T-helper 22 cell (primary cell): ENCODE data around the gene NUDT16L1.

Experiments used
- DNase-seq: peaks from one replicate; pipeline ENCODE4 v3.0.0-alpha.2; 2020; ENCODE audit warnings: low read depth

Gene NUDT16L1

GRCh38 chr16:4693296-4693955, at the start of gene NUDT16L1:
Gene NUDT16L1 (plus strand): TSS chr16:4693562. CDS start chr16:4693727, 165 bp downstream.
- DNase-seq = peak; percentile 94

GRCh38 chr16:4646773-4647643, 46.4 kb upstream of the NUDT16L1 start:
- no peak for DNase-seq

- DNase-seq = no peak
These were observed 45.8 kb upstream of the NUDT16L1 start for GRCh38 chr16:4647644-4647980.

- DNase-seq = no peak
These were observed 44.4 kb upstream of the NUDT16L1 start for GRCh38 chr16:4648917-4649316.

GRCh38 chr16:4649744-4650442, 43.5 kb upstream of the NUDT16L1 start:
- DNase-seq = no peak

- DNase-seq = peak; percentile 49
These were observed 42.8 kb upstream of the NUDT16L1 start for GRCh38 chr16:4650443-4651074.

- DNase-seq = no peak
These were observed 41.5 kb upstream of the NUDT16L1 start for GRCh38 chr16:4651827-4652226.

- no peak for DNase-seq
These were observed 40.8 kb upstream of the NUDT16L1 start for GRCh38 chr16:4652561-4652960.

GRCh38 chr16:4654011-4654963, 39.1 kb upstream of the NUDT16L1 start:
- no peak for DNase-seq

GRCh38 chr16:4654964-4655590, 38.3 kb upstream of the NUDT16L1 start:
- no peak for DNase-seq

GRCh38 chr16:4655801-4656200, 37.6 kb upstream of the NUDT16L1 start:
- DNase-seq = no peak

- no peak for DNase-seq
These were observed 37.1 kb upstream of the NUDT16L1 start for GRCh38 chr16:4656221-4656620.

GRCh38 chr16:4656695-4657686, 36.4 kb upstream of the NUDT16L1 start:
- no peak for DNase-seq

GRCh38 chr16:4659363-4660353, 33.7 kb upstream of the NUDT16L1 start:
- no peak for DNase-seq

GRCh38 chr16:4660454-4661007, 32.8 kb upstream of the NUDT16L1 start:
- DNase-seq = peak; percentile 61

- no peak for DNase-seq
These were observed 31.7 kb upstream of the NUDT16L1 start for GRCh38 chr16:4661661-4662060.

- DNase-seq = no peak
These were observed 29.9 kb upstream of the NUDT16L1 start for GRCh38 chr16:4663465-4663776.
